Measurements from ENCODE around the gene DLK1. TPM values are rescaled to one million over a fixed set of nuclear protein-coding genes. Genes with fewer than 3 reads are reported as not detected.

DLK1 gene
- total and polyA plus RNA-seq, 2 of the 13 experiments (the other 11 are each of a cell fraction or from before 2014, with no cell fraction given): 95.5 to 312 TPM

- TF ChIP-seq TFDP1 (CRISPR knock-in tag; IDR thresholded peaks at IDR 0.05; ENCODE audit: borderline replicate concordance): no peak
- TF ChIP-seq TCF7 (IDR thresholded peaks at IDR 0.05; ENCODE audit: low read depth): peak; percentile 46; the same call in 1 of the 2 replicates
- TF ChIP-seq, protein P1, sequence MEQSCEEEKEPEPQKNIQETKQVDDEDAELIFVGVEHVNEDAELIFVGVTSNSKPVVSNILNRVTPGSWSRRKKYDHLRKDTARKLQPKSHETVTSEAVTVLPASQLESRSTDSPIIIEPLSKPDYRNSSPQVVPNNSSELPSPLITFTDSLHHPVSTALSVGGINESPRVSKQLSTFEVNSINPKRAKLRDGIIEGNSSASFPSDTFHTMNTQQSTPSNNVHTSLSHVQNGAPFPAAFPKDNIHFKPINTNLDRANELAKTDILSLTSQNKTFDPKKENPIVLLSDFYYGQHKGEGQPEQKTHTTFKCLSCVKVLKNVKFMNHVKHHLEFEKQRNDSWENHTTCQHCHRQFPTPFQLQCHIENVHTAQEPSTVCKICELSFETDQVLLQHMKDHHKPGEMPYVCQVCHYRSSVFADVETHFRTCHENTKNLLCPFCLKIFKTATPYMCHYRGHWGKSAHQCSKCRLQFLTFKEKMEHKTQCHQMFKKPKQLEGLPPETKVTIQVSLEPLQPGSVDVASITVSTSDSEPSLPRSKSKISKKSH (CRISPR knock-in tag; IDR thresholded peaks at IDR 0.05; ENCODE audit: borderline replicate concordance): no peak
- TF ChIP-seq RARA (CRISPR knock-in tag; IDR thresholded peaks at IDR 0.05): peak; percentile 56
- no peak for TF ChIP-seq ZNF354B (CRISPR knock-in tag; IDR thresholded peaks at IDR 0.05)
- TF ChIP-seq AHDC1 (CRISPR knock-in tag; IDR thresholded peaks at IDR 0.05; ENCODE audit: borderline replicate concordance): no peak
- TF ChIP-seq, protein P2, sequence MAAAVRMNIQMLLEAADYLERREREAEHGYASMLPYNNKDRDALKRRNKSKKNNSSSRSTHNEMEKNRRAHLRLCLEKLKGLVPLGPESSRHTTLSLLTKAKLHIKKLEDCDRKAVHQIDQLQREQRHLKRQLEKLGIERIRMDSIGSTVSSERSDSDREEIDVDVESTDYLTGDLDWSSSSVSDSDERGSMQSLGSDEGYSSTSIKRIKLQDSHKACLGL (CRISPR knock-in tag; IDR thresholded peaks at IDR 0.05): no peak
- TF ChIP-seq ZNF20 (CRISPR knock-in tag; IDR thresholded peaks at IDR 0.05): no peak
- no peak for TF ChIP-seq ZNF615 (CRISPR knock-in tag; IDR thresholded peaks at IDR 0.05; ENCODE audit: borderline replicate concordance)
- 0 out of 2 replicates have a peak, but pooled peaks have one; percentile 6 for TF ChIP-seq ZNF746 (CRISPR knock-in tag; IDR thresholded peaks at IDR 0.05)
- TF ChIP-seq ZNF263 (CRISPR knock-in tag; IDR thresholded peaks at IDR 0.05): peak; percentile 90
- no peak for TF ChIP-seq ADNP (CRISPR knock-in tag; IDR thresholded peaks at IDR 0.05)
- TF ChIP-seq ZNF230 (CRISPR knock-in tag; IDR thresholded peaks at IDR 0.05): no peak
- TF ChIP-seq KMT2B (CRISPR knock-in tag; IDR thresholded peaks at IDR 0.05): no peak
- 0 out of 2 replicates have a peak, but pooled peaks have one; percentile 30 for TF ChIP-seq NCOA2 (CRISPR knock-in tag; IDR thresholded peaks at IDR 0.05)
- TF ChIP-seq EP300 (IDR thresholded peaks at IDR 0.05; ENCODE audit: low read depth in 2 of 2, low read length in 2 of 2): peak in 1 of 2 experiments; percentile 61; a peak in 2 of 4 replicates
- no peak for TF ChIP-seq EP300 (CRISPR knock-in tag; IDR thresholded peaks at IDR 0.05; ENCODE audit: borderline replicate concordance)
- peak; percentile 7 for TF ChIP-seq TEAD3 (CRISPR knock-in tag; optimal IDR thresholded peaks at IDR 0.05; ENCODE audit: borderline replicate concordance)
- peak; percentile 35; the same call in 1 of the 2 replicates for TF ChIP-seq HDAC1 (CRISPR knock-in tag; IDR thresholded peaks at IDR 0.05)
- no peak for TF ChIP-seq SAP130 (CRISPR knock-in tag; IDR thresholded peaks at IDR 0.05; ENCODE audit: low read depth)
- no peak for TF ChIP-seq PAF1 (CRISPR knock-in tag; IDR thresholded peaks at IDR 0.05)
- 0 out of 2 replicates have a peak, but pooled peaks have one; percentile 44 for TF ChIP-seq ZNF446 (CRISPR knock-in tag; IDR thresholded peaks at IDR 0.05)
- no peak for TF ChIP-seq BRD4 (CRISPR knock-in tag; IDR thresholded peaks at IDR 0.05)
These were observed 32.7 kb upstream of the DLK1 start (continued) for GRCh38 chr14:100693877-100694578.
